PC-3 (cell line): ENCODE measurements around the gene LTB.

Source experiments
- CTCF ChIP-seq: fragments of 300-600 bp; sonication (generic); conservative IDR thresholded peaks from 2 replicates; pipeline ENCODE4 v1.5.1; 2017; ENCODE audit warnings: antibody characterized with exemption, low read depth, mild to moderate bottlenecking, low read length
- EZH2 ChIP-seq: fragments of 300-600 bp; sonication (generic); IDR thresholded peaks from one replicate; pipeline ENCODE4 v1.6.1; 2017; ENCODE audit warnings: antibody characterized with exemption, mild to moderate bottlenecking, low read length; ENCODE audit not compliant: unreplicated experiment

GRCh38 chr6:31586599-31587281 lies 4.5 kb upstream of the LTB start:
- no peak for TF ChIP-seq EZH2
- no peak for TF ChIP-seq CTCF
